NCI-H510A (cell line): ENCODE measurements around the gene COX7A1.
"Not testable (repeated sequence)": the region's sequence is repeated elsewhere in the genome, so short reads cannot be mapped to it uniquely, and the experiment has no call there.

ENCODE experiments used
- DNase-seq: peaks from one replicate; lab custom pipeline; 2025; lab: John Stamatoyannopoulos, UW

COX7A1 gene

GRCh38 chr19:36152352-36153091 is at the start of gene COX7A1:
Gene COX7A1, minus strand, starts transcription at chr19:36152447. Its CDS starts 40 bp downstream, at chr19:36152407.
- no peak for DNase-seq

DNA sequence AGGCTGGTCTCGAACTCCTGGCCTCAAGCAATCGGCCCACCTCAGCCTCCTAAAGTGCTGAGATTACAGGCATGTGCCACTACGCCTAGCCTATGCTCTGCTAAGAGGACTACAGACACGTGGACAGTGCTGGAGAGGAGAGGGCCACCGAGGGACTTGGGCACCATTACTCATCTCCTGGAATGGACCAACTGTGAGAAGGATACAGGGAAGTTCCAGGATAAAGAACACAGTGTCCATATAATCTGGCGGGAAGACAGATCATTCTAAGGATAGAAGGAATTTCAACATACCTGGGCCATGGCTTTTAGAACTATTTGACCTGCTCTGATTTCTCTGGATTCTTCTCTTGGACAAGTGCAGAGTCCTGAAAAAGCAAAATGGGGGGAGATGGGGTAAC is 49.4 kb upstream of the COX7A1 start:
- DNase-seq: no peak

- DNase-seq: no peak
These were observed 45.9 kb upstream of the COX7A1 start for GRCh38 chr19:36198119-36198518.

- no peak for DNase-seq
These were observed 44.0 kb upstream of the COX7A1 start for GRCh38 chr19:36196249-36196648.

GRCh38 chr19:36186722-36187121 is 34.5 kb upstream of the COX7A1 start:
- DNase-seq: not testable (repeated sequence)

GRCh38 chr19:36183245-36183628 is 31.0 kb upstream of the COX7A1 start:
- DNase-seq: no peak

DNA sequence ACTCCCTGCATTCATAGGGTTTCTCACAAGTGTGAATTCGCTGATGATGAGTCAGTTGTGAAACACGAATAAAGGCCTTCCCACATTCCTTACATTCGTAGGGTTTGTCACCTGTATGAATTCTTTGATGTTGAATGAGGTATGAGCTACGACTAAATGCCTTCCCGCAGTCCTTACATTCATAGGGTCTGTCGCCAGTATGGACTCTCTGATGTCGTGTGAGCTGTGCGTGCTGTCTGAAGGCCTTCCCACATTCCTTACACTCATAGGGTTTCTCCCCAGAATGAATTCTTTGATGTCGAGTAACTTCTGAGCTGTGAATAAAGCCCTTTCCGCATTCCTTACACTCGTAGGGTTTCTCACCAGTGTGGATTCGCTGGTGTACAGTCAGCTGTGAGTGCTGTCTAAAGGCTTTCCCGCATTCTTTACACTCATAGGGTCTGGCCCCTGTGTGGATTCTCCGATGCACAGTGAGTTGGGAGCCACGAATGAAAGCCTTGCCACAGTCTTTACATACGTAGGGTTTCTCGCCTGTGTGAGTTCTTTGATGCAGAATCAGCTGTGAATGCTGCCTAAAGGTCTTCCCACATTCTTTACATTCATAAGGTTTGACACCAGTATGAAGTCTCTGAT is 30.5 kb upstream of the COX7A1 start:
- DNase-seq: no peak

- DNase-seq: not testable (repeated sequence)
These were observed 26.8 kb upstream of the COX7A1 start for GRCh38 chr19:36179077-36179476.

GRCh38 chr19:36173846-36174245 is 21.6 kb upstream of the COX7A1 start:
- not testable (repeated sequence) for DNase-seq

DNA sequence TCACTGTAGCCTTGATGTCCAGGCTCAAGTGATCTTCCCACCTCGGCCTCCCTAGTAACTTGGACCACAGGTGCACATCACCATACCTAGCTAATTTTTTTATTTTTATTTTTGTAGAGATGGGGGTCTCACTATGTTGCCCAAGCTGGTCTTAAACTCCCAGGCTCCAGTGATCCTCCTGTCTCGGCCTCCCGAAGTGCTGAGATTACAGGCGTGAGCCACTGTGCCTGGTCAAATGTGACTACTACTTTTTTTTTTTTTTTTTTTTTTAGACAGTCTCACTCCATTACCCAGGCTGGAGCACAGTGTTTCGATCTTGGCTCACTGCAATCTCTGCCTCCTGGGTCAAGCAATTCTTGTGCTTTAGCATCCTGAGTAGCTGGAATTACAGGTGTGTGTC is 20.6 kb upstream of the COX7A1 start:
- no peak for DNase-seq

GRCh38 chr19:36169084-36169760 is 17.0 kb upstream of the COX7A1 start:
- no peak for DNase-seq

GRCh38 chr19:36163813-36164212 is 11.6 kb upstream of the COX7A1 start:
- DNase-seq: no peak

GRCh38 chr19:36160821-36161596 is 8.8 kb upstream of the COX7A1 start:
- DNase-seq: no peak

GRCh38 chr19:36153126-36153525 is 879 bp upstream of the COX7A1 start:
- no peak for DNase-seq

- no peak for DNase-seq
These were observed 262 bp downstream of the COX7A1 start for GRCh38 chr19:36152019-36152351.

DNA sequence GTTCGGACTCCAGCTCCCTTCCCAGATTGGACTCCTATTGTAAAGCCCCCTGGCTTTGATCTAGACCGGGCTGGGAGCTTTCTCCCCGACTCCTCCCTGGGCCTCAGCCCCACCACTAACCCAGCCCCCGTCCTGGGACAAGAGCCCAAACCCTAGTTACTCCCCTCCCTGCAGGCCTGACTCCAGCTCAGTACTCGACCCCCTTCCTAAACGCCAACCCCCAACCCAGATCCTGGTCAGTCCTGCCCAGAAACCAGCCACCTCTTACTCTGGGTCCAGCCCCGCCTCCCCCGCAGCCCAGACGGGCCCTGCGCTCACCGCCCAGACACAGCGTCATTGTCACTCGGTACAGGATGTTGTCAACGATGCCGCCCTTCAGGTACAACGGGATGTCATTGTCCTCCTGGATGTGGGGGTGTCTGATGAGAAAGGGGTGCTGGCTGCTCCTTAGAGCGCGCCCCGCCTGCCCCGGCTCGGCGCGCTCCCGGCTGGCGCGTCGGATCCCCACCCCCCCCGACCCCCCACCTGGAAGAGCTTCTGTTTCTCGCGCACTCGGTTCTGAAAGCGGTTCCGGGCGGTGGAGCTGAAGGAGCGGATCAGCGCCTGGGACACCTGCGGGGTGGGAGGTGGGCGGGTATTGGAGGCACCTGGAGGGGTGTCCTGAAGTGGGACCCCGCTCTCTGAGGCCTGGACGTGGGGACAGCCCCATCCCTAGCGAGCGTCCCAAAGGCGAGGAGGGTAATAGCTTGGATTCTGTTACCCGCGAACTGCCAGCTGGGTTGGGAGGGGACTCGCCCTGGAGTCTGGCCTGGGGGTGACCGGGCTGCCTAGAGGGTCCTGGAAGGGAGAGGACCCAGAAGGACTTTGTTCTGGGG is 866 bp downstream of the COX7A1 start:
- DNase-seq: no peak

GRCh38 chr19:36150586-36150985 is 1.7 kb downstream of the COX7A1 start:
- DNase-seq: no peak

DNA sequence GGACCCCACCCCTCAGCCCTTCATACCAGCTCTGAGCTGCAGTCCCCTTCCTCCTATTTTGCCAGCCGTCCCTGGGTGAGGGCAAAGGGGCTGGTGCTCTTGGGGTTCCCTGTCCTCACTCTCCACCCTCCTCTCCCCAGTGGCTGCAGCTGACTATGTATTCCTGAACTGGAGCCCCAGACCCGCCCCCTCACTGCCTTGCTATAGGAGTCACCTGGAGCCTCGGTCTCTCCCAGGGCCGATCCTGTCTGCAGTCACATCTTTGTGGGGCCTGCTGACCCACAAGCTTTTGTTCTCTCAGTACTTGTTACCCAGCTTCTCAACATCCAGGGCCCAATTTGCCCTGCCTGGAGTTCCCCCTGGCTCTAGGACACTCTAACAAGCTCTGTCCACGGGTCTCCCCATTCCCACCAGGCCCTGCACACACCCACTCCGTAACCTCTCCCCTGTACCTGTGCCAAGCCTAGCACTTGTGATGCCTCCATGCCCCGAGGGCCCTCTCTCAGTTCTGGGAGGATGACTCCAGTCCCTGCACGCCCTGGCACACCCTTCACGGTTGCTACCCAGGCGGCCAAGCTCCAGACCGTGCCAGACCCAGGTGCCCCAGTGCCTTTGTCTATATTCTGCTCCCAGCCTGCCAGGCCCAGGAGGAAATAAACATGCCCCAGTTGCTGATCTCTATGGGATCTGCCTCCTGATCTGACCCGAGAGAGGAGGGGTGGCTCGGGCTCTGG is 2.4 kb downstream of the COX7A1 start:
- no peak for DNase-seq

DNA sequence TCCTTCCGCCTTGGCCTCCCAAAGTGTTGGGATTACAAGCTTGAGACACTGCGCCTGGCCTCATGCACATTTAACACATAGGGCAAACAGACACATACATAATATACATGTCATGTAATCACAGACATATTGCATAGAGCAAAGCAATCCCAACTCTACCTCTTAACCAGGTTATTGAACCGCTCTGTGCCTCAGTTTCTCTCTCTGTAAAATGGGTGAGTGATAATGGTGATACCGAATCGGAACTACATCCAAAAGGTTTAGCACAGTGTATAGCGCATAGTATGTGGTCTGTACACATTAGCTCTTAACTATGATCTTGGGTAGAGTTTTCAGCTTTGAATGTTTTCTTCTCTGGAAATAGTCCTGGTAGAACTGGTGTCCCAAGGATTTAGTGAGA is 7.6 kb downstream of the COX7A1 start:
- DNase-seq: no peak

GRCh38 chr19:36142496-36142895 is 9.8 kb downstream of the COX7A1 start:
- no peak for DNase-seq

- DNase-seq: no peak
These were observed 10.2 kb downstream of the COX7A1 start for GRCh38 chr19:36142046-36142445.
